HG03045 (cell line): ENCODE data around the gene IER3IP1.
"Not testable (repeated sequence)": the region's sequence is repeated elsewhere in the genome, so short reads cannot be mapped to it uniquely, and the experiment has no call there.

Experiments used
- ATAC-seq: cut with Tn5 transposase; IDR thresholded peaks from one replicate; pipeline ENCODE4 v1.9.1; 2021; ENCODE audit warnings: mild to moderate bottlenecking, moderate library complexity; ENCODE audit not compliant: unreplicated experiment

The IER3IP1 gene

DNA sequence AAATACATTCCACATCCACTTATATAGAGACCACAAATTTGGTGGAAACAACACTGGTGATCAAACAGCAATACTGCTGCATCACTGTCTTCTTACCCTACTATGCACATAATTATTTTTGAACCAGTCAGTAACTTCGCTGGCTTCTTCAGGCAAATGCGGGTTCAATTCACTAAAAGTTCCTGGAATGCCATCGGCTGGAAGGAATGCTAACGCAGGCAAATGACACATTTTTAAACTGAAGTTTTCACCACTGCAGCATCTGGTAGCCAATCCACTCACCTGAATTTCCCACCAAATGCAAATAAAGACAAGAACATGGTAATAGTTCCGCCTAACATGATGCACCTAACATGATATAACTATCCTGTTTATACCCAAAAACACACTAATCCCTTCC lies 15.9 kb downstream of the IER3IP1 start:
- ATAC-seq: no peak

DNA sequence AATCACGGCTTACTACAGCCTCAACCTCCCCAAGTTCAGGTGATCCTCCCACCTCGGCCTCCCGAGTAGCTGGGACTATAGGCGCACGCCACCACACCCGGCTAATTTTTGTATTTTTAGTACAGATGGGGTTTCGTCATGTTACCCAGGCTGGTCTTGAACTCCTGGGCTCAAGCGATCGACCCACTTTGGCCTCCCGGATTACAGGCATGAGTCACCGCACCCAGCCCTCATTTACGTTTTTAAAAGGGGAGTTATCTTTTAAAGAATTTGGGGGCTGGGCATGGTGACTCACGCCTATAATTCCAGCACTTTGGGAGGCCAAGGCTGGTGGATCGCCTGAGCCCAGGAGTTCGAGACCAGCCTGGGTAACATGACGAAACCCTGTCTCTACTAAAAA lies 17.8 kb downstream of the IER3IP1 start:
- ATAC-seq: not testable (repeated sequence)

DNA sequence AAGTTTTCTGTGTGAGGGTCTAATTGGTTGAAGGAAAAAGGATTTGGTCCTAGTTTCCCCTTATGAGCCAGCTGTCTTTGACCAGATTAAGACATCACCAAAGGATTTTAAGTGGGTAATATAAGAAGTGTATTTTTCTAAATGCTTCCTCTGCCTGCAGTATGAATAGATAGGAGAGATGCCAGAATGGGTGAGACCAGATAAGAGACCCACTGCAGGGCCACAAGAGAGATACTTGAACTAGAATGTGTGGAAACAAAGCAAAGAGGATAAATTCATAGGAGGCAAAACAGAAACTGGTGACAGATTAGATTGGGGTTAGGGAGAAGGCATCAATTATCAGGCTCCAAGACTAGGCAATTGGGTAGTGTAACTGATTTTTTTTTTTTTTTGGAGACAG lies 24.7 kb downstream of the IER3IP1 start:
- no peak for ATAC-seq

DNA sequence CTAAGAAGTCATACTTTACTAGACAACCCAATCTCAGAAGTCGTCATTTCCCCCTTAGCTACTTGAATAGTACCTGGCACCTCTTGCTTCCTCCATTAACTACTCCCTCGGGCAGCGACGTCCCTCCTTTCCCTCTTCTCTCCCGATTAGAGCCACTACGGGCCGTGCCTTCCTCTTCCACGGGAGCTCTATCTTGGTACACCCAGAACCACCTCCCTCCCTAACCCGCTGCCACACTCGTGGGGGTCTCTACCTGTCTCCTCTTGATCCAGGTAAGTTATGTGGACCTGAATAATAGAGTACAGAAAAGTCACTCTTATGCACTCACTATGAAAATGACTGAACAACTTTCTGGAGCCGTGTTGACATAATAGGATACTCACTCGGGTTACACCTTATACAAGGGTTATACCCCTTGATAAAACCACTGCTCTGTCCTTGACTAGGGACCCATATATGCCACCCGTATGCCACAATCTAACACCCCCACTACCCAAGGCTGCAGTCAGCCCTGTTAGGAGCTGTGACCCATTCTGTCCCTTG lies 25.3 kb downstream of the IER3IP1 start:
- peak; percentile 32 for ATAC-seq

DNA sequence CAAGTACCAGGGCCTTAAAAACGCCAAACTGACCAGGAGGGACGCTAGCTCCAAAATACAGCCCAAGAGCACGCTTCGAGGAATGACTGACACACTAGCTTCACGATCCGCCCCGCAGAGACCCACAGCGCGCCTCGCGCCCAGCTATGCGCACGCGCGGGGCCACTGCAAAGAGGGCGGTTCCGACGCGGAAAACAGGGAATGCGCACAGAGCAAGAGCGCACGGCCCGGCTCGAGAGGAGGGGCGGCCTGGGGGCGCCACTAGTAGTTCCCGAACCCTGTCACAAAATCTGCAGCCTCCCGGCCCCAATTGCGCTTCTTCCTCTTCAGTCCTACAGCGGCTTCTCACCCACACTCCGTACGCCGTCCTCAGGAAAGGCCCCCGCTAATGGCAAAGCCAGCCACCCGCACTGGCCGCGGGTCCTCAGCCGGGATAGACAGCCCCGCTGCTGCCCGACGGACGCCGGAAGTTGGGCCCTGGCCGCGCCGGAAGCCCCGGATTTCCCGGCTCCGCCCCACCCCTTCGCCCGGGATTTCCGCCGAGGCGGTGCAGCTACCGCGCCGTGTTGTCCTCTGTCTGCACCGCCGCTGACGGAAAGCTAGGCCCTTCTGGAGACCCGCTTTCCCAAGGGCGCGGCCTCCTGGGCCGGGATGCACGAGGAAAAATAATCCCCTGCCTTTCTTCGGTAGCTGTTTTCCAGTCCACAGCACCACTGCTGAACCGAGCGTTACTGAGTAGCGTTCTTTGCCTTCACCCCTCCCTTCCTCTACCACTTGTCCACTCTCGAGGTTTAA lies 25.9 kb downstream of the IER3IP1 start, which contains the start of gene HDHD2:
HDHD2 (minus strand) TSS at position 472 of the 795 bp plus-strand sequence. CDS start 14,061 bp downstream, outside the sequence.
- peak; percentile 93 for ATAC-seq

DNA sequence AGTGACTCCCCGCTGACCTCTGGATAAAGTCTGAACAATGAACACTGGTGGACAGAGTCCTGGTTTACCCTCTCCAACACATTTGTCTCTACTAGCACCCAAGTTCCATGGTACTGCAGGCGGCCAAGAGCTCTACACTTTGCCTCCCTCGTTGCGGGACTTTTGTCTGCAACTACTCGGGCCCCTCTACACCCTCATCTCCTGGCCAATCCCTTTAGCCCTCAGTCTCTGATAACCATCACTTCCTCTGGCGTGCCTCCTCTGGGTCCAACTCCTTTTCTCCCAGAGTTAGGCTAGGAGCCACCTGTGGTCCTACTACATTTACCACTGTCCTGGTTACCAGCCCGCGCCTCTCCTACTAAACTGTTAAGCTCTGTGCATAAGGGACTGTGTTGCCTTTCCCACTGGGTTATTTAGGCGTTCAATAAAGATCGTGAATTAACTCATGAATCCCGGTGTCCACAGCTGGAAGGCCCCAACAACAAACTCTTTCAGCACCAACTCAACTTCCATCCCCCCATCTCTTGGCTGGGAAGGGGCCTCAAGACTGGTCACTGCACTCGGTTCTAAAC lies 26.6 kb downstream of the IER3IP1 start:
- no peak for ATAC-seq

DNA sequence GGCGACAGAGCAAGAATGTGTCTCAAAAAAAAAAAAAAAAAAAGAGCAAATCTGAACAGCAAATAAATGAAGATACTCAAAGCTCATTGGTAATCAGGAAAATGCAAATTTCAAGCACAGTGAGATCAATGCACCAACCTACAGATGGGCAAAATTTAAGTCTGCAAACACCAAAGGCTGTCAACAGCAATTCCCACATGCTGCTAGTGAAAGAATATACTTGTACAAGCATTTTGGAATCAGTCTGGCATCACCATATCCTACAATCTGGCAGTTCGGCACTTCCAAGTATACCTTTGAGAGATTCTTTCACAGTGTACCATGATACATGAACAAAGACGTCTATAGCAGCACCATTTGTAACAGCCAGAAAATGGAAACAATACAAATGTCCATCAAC lies 30.0 kb downstream of the IER3IP1 start:
- no peak for ATAC-seq

DNA sequence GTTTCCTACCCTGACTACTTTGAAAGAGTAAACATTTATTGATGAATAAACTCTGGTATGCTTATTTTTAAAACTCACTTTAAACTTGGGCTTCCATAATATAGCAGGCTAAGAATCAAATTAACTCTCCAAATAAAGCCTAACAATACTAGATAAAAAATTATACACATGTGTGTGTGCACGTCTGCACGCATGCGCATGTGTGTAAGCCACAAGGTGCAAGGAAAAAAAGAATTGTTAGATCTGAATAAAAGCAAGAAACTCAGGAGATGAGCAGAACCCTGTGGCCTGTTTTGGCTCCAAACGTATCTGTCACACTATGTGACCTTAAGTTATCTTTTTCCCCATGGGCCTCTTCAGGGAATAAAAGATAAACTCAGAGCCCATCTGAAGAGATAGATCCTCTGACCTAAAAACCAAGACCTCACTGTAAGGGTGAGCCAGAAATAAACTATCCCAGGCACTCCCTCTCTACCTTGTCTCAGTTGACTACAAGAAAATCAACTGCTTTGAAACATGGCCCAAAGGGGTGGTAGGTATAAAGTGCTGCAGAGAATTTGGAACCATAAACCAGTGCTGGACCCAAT lies 32.2 kb downstream of the IER3IP1 start:
- ATAC-seq: no peak

DNA sequence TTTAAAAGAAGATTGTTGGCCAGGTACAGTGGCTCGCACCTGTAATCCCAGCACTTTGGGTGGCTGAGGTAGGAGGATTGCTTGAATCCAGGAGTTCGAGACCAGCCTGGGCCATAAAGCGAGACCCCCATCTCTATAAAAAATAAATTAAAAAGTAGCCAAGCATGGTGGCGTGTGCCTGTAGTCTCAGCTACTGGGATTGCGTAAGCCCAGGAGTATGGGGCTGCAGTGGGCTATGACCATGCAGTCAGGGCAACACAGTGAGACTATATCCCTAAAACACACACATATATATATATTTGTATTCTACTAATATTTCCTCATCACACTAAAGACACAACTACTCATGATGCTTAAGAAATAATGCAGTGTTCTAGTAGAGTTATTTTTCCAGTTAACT lies 33.0 kb downstream of the IER3IP1 start:
- no peak for ATAC-seq

DNA sequence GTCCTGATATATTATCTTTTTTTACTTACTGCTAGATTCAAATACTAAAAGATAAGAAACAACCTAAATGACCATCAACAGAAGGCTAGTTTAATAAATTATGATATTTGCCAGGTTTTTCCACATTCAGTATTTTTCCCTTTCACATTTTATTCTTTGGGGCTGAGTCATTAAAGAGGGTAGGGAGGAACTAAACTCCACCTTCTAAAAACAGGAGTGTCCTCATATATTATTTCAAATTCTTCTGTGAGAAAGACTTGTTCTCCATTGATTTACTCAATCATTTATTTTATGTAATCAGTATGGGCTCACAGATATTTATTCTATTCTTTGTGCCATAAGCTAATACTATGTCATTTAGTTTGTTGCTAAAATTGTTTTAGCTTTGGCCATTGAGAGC lies 34.9 kb downstream of the IER3IP1 start:
- no peak for ATAC-seq

DNA sequence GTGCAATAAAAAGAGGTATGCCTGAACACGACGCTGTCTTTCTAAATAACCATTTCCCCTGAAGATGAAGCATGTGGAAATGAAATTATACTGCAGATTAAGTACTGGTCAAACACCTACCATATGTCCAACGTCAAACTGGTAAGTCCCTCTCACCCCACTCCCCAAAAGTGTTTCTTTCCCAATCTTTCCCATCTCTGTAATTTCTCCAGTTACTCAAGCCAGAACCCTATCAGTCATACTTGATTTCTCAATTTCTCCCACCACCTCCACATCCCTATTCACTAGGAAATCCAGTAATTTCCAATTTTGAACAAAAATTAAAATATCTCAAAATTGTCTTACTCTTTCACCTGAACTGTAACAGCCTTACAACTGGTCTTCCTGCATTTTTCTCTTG lies 55.0 kb downstream of the IER3IP1 start:
- no peak for ATAC-seq

DNA sequence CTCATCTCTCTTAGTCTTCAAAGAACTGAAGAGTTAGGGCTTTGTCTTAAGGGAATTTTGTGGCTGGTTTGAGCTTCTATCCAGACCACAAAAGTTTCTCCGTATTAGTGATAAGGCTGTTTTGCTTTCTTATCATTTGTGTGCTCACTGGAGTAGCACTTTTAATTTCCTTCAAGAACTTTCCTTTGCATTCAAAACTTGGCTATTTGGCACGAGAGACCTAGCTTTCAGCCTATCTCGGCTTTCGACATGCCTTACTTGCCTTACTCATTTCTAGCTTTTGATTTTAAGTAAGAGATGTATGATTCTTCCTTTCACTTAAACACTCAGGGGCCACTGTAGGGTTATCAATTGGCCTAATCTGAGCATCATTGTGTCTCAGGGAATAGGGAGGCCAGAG lies 55.7 kb downstream of the IER3IP1 start:
- ATAC-seq: peak; percentile 78

DNA sequence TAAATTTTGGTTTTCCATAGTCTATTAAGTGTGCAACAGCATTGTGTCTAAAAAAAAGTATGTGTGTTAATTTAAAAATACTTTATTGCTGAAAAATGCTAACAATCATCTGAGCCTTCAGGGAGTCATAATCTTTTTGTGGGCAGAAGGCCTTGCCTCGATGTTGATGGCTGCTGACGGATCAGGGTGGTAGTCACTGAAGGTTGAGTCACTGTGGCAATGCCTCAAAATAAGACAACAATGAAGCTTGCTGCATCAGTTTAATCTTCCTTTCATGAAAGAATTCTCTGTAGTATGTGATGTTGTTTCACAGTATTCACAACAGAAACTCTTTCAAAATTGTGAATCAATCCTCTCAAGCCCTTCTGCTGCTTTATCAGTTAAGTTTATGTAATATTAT lies 57.2 kb downstream of the IER3IP1 start:
- no peak for ATAC-seq

DNA sequence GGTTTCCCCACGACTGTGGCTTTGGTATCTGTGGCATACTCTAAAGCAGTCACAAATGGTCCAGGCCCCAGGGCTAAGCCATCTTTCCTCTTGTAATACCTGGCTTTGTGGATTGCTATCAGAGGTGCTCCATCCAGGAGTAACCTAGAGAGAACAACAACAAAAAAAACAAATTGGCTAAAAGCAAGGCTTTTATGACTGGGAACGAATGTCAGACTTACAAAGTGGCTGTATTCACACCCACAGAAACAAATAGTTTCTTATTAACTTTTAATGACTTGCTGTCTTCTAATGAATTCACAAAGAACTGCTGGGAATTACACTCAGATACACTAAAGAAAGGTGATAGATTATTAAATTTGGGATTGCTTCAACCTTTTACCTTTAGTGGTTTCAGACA lies 61.0 kb downstream of the IER3IP1 start:
- ATAC-seq: no peak

DNA sequence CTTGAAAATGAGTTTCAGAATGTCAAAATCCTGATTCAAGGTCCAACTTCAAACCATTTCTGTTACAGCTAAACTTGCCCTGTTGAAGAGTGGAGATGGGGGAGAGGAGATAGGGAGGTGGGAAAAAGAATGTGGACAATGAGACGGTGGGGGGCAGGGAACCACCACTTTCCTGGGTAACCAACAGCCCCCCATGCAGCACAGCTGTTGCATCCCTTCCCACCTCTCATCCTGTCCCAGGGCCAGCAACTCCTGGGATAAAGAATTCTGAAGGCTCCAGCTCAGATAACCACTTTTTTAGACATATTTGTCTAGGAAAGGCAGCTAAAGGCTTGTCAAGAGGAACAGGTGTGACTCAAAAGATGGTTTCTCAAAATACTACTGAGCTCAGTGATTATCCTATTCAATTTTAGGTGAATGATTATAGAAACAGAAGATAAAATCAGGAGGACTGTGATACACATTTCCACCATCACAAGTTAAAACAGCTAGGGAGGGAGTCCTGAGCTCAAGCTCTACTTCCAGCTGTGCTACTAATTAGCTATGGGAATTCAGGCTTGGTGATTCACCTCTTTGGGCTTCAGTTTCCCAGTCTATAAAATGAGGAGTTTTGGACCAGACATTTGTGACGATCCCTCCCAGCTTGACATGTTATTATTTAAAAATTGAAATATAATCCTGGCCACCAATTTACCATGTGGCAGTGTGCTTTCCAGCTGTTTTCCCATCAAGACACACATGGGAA lies 62.2 kb downstream of the IER3IP1 start:
- no peak for ATAC-seq

DNA sequence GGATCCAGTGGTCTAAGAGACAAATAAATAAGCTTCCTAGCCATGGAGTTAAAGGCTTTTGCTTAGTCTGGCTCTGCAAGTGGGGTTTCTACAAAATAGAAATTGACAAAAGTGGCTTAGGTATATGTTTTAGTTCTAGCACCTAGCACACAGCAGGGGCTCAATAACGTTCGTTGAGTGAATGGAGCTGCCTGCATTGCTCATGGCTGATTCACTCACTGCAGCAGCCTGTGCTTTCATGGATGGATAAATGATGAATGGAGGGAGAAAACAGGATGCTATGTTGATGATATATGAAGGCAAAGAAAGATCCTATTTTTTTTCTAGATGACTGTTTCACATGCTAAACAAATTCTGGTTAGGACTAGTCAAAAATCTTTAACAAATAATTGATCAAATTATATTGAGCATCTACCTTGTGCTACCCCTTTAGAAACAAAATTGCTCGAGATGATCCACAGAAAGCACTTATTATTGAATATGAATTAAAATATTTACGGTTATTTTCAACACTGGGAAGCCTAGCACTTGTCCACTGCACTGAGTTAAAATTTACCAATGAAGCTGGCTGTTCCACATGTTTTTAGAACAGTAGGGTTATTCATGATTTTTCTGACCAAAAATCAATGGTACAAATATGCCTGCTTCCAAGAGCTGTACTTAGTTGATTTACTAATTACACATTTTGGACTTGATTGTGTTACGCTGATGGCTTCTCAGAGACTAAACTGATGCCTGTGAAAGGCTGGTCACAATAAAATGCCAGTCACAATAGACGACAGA lies 65.5 kb downstream of the IER3IP1 start:
- no peak for ATAC-seq

DNA sequence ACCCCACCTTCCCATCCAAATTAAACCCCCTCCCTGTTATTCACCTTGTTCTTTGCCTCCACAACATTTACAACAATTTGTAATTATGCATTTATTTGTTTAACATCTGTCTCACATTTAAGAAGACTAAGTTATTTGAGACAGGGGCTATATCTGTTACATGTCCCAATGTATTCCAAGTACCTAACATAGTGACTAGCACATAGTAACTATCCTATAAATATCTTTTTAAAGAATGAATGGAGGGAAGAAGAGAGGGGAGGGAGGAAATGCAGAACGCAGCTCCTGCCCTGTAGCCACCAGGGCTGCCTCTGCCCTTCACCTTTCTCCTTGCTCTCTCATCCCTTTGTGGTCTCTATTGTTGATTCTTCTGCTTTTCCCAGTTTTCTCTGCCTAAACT lies 66.4 kb downstream of the IER3IP1 start:
- no peak for ATAC-seq

DNA sequence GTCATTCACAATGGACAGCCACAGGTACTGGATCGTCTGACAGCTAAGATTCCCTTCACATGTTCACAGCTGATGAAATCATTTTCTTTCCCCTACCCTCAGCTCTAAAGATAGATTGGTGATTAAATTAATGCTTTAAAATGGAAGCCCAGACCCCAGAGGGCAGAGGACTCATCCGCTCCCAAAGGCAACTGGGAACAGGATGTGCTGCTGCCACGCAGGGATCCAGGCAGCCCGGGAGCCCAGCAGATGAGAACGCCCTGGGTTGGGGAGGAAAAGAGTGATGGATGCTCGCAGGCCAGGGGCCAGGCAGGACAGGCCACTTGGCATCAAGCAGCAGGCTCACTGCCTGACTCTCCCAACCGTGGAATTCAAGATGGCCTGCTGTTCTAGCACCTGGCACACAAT lies 67.2 kb downstream of the IER3IP1 start:
- ATAC-seq: no peak

DNA sequence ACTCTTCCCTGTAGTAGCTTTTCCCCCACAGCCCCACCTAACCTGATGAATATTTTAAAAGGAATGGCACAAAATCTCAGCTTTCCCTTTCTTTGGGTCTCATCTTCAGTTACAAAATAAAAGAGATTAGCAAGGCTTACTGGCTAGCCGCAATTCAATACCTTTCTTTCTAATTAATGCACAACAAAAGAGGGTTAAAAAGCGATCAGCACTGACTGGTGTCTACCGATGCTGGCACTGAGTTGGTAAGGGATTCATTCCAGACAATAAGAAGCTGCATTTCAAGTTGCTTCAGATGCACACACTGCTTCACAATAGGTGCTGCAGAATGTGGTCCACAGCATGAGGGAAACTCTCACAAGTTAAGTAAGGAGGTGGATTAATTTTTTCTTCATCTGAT lies 67.8 kb downstream of the IER3IP1 start:
- no peak for ATAC-seq
